ENCODE results near the gene CRYL1. TPM values are rescaled to one million over a fixed set of nuclear protein-coding genes. Genes with fewer than 3 reads are reported as not detected.

The CRYL1 gene
- total and polyA plus RNA-seq, 2 of the 8 experiments (the other 6 are each of a cell fraction or from before 2014, with no cell fraction given) = 1.9 to 6.4 TPM

DNA sequence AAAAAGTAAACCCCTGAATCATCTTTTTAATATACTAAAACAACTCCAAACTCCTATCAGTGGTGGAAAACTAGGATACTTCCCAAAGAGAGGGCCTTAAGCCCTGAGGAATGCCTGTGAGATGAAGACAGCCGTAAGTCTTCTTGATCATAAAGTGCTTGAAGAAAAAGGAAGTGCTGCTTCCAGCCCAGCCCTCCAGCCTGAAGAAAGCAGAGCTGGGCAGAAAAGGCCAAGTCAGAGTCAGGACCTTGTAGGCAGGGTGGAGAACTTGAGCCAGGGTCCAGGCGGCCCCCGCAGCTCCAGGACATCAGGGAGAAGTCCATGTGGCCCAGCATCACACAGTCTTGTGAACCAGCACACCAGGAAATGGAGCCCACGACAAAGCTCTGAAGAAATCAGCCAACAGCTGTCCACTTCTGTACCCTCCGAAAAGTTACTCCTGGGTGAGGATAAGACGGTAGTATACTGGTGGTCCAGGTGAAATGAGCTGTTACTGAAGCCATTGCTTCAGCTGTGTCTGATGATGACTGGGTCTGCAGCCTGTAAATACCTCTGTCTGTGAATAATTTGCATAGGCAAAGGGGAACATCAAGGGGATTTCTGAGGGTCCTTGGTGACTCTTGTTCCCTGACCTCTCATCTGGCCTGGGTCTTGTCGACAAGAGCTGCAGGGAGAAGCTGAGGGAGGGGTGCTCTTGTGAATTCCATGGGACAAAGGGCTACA, 18.7 kb upstream of the CRYL1 start (continued):
- no peak for TF ChIP-seq SAP30 (IDR thresholded peaks at IDR 0.05; ENCODE audit: insufficient read depth, insufficient replicate concordance, low read length)
- no peak for TF ChIP-seq TEAD4 (IDR thresholded peaks at IDR 0.05; ENCODE audit: low read depth, low read length)
- no peak for TF ChIP-seq POLR2AphosphoS5 (IDR thresholded peaks at IDR 0.05; ENCODE audit: low read depth, low read length)
- TF ChIP-seq SP1 (IDR thresholded peaks at IDR 0.05; ENCODE audit: low read depth, low read length) = no peak
